HepG2 (cell line): Measurements from ENCODE around the gene PHB1. TPM values are rescaled to one million over a fixed set of nuclear protein-coding genes. Genes with fewer than 3 reads are reported as not detected.

ENCODE experiments used
- ASH2L ChIP-seq: fragments of 300-600, 200-600 bp; sonication (generic); IDR thresholded peaks from 2 replicates; pipeline ENCODE4 v1.7.0; 2017; ENCODE audit warnings: low read depth, mild to moderate bottlenecking, moderate library complexity, mixed read lengths, low read length; ENCODE audit not compliant: insufficient read length
- DNMT1 ChIP-seq: sonication (generic); formaldehyde crosslinking; IDR thresholded peaks from 2 replicates; pipeline ENCODE4 v1.5.1; 2020; ENCODE audit warnings: mild to moderate bottlenecking, missing genetic modification reagents
- FOXA3 ChIP-seq: IDR thresholded peaks from 2 replicates; pipeline ENCODE4 v1.6.1; 2016; ENCODE audit warnings: missing genetic modification reagents, missing compliant biosample characterization
- GLI4 ChIP-seq: sonication (generic); formaldehyde crosslinking; IDR thresholded peaks from 2 replicates; pipeline ENCODE4 v1.5.1; 2020; ENCODE audit warnings: missing genetic modification reagents, mild to moderate bottlenecking, moderate library complexity, borderline replicate concordance
- MED1 ChIP-seq: sonication (generic); formaldehyde crosslinking; IDR thresholded peaks from 2 replicates; pipeline ENCODE4 v1.4.0; 2020; ENCODE audit warnings: missing genetic modification reagents
- NBN ChIP-seq: fragments of 450-650 bp; conservative IDR thresholded peaks from 2 replicates; pipeline ENCODE4 v1.6.1; 2017
- NKX3-1 ChIP-seq: sonication (generic); formaldehyde crosslinking; IDR thresholded peaks from 2 replicates; pipeline ENCODE4 v1.5.0; 2020; ENCODE audit warnings: missing genetic modification reagents
- PRMT3 ChIP-seq: sonication (generic); formaldehyde crosslinking; IDR thresholded peaks from 2 replicates; pipeline ENCODE4 v1.8.1; 2022; ENCODE audit warnings: low read depth, mild to moderate bottlenecking, moderate library complexity, missing genetic modification reagents, borderline replicate concordance
- SYNCRIP ChIP-seq: fragments of 200-400 bp; formaldehyde crosslinking; IDR thresholded peaks from 2 replicates; pipeline ENCODE4 v1.6.1; 2018; ENCODE audit warnings: mild to moderate bottlenecking, low read depth, low read length; ENCODE audit not compliant: insufficient read depth
- ZFX ChIP-seq: sonication (generic); formaldehyde crosslinking; IDR thresholded peaks from 2 replicates; pipeline ENCODE4 v1.4.0; 2020; ENCODE audit warnings: mild to moderate bottlenecking, low read depth, missing genetic modification reagents, moderate library complexity
- ZNF101 ChIP-seq: sonication (generic); formaldehyde crosslinking; IDR thresholded peaks from 2 replicates; pipeline ENCODE4 v1.4.0; 2020; ENCODE audit warnings: mild to moderate bottlenecking, low read depth, missing genetic modification reagents, borderline replicate concordance
- polyA plus RNA-seq, 8 experiments: library from polyadenylated mRNA; depleted of rRNA in 3 of 8; stranded (reverse) in 7 of 8; unstranded in 1 of 8; fragments of >200 nt; fragmentation: Illumina TruSeq in 4 of 8; extraction: Trizol in 4 of 8; gene quantifications; 2 replicates each; pipeline versions ENCODE4 v1.2.1 to v1.2.3, GENCODE V29; 2011 to 2016; ENCODE audit warnings: low read depth in 4 of 8, missing spikeins in 1 of 8, mixed read lengths in 1 of 8; ENCODE audit not compliant: insufficient read depth in 1 of 8
- total RNA-seq, 5 experiments: library from RNA; depleted of rRNA; stranded (reverse); fragments of >200 nt; fragmentation: Illumina TruSeq; extraction: Trizol; gene quantifications; 2 replicates each; pipeline ENCODE4 v1.2.3, GENCODE V29; 2016; ENCODE audit warnings: low read depth in 1 of 5
- TF ChIP-seq, protein P1 (sequence below): sonication (generic); formaldehyde crosslinking; IDR thresholded peaks from 2 replicates; pipeline ENCODE4 v1.4.0; 2020; ENCODE audit warnings: mild to moderate bottlenecking, missing genetic modification reagents
- TF ChIP-seq, protein P2 (sequence below): sonication (generic); formaldehyde crosslinking; IDR thresholded peaks from 2 replicates; pipeline ENCODE4 v1.4.0; 2020; ENCODE audit warnings: missing genetic modification reagents
- TF ChIP-seq, protein P3 (sequence below): sonication (generic); formaldehyde crosslinking; IDR thresholded peaks from 2 replicates; pipeline ENCODE4 v1.5.1; 2020; ENCODE audit warnings: mild to moderate bottlenecking, moderate library complexity, missing genetic modification reagents
- TF ChIP-seq, protein P4 (sequence below): sonication (generic); formaldehyde crosslinking; conservative IDR thresholded peaks from 2 replicates; pipeline ENCODE4 v1.4.0; 2020; ENCODE audit warnings: mild to moderate bottlenecking, missing genetic modification reagents, moderate library complexity
- TF ChIP-seq, protein P5 (sequence below): IDR thresholded peaks from 2 replicates; pipeline ENCODE4 v1.4.0; 2020; ENCODE audit warnings: mild to moderate bottlenecking, missing genetic modification reagents
- TF ChIP-seq, protein P6 (sequence below): sonication (generic); formaldehyde crosslinking; IDR thresholded peaks from 2 replicates; pipeline ENCODE4 v1.4.0; 2020; ENCODE audit warnings: mild to moderate bottlenecking, missing genetic modification reagents

The PHB1 gene
- total and polyA plus RNA-seq, 2 of the 13 experiments (the other 11 are each of a cell fraction or from before 2014, with no cell fraction given): 515 to 688 TPM

DNA sequence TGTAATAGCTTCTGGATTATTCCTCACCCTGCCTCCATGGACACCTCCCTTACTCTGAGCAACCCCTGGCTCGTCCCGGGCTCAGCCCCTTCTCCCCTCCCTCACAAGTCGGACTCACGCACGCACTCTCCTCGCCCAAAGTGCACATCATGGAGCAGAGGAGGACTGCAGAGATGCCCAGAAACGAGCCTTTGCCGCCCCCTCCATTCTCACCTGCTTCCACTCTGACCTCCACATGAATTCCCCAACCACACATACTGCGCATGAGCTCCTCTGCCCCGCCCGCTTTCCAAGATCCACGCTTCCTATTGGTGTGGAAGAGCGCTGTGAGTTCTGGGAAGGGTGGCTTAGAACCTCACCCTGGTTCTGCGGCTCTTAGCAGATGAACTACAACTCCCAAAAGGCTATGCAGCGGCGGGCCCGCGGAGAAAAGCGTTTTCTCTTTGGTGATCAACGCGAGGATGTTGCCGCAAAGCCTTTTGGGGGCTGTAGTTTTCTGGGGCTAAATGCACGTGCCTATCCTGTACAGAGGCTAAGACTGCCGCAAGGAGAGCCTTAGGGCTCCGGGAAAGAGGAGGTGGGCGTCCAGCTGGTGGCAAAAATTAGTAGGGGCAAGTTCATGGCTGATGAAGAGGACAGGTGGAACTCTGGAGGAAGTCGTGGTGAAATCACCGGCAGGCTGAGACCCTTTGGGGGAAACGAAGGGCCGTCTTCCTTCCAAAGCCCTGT is at the start of gene PHB1 (continued):
- TF ChIP-seq, protein P1, sequence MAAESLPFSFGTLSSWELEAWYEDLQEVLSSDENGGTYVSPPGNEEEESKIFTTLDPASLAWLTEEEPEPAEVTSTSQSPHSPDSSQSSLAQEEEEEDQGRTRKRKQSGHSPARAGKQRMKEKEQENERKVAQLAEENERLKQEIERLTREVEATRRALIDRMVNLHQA (CRISPR knock-in tag): no peak
- TF ChIP-seq, protein P2, sequence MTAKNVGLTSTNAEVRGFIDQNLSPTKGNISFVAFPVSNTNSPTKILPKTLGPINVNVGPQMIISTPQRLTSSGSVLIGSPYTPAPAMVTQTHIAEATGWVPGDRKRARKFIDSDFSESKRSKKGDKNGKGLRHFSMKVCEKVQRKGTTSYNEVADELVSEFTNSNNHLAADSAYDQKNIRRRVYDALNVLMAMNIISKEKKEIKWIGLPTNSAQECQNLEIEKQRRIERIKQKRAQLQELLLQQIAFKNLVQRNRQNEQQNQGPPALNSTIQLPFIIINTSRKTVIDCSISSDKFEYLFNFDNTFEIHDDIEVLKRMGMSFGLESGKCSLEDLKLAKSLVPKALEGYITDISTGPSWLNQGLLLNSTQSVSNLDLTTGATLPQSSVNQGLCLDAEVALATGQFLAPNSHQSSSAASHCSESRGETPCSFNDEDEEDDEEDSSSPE: peak; percentile 86
- TF ChIP-seq ZFX (CRISPR knock-in tag) (peak; percentile 86), NBN (no peak), DNMT1 (no peak), GLI4 (peak; percentile 88; the same call in 1 of the 2 replicates), NKX3-1 (CRISPR knock-in tag) (no peak), SYNCRIP (no peak), ASH2L (peak; percentile 74), FOXA3 (CRISPR knock-in tag) (peak; percentile 17; the same call in 1 of the 2 replicates), PRMT3 (CRISPR knock-in tag) (no peak), MED1 (peak; percentile 68), ZNF101 (no peak)
- TF ChIP-seq, protein P3, sequence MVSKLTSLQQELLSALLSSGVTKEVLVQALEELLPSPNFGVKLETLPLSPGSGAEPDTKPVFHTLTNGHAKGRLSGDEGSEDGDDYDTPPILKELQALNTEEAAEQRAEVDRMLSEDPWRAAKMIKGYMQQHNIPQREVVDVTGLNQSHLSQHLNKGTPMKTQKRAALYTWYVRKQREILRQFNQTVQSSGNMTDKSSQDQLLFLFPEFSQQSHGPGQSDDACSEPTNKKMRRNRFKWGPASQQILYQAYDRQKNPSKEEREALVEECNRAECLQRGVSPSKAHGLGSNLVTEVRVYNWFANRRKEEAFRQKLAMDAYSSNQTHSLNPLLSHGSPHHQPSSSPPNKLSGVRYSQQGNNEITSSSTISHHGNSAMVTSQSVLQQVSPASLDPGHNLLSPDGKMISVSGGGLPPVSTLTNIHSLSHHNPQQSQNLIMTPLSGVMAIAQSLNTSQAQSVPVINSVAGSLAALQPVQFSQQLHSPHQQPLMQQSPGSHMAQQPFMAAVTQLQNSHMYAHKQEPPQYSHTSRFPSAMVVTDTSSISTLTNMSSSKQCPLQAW (CRISPR knock-in tag): peak; percentile 78
- TF ChIP-seq, protein P4, sequence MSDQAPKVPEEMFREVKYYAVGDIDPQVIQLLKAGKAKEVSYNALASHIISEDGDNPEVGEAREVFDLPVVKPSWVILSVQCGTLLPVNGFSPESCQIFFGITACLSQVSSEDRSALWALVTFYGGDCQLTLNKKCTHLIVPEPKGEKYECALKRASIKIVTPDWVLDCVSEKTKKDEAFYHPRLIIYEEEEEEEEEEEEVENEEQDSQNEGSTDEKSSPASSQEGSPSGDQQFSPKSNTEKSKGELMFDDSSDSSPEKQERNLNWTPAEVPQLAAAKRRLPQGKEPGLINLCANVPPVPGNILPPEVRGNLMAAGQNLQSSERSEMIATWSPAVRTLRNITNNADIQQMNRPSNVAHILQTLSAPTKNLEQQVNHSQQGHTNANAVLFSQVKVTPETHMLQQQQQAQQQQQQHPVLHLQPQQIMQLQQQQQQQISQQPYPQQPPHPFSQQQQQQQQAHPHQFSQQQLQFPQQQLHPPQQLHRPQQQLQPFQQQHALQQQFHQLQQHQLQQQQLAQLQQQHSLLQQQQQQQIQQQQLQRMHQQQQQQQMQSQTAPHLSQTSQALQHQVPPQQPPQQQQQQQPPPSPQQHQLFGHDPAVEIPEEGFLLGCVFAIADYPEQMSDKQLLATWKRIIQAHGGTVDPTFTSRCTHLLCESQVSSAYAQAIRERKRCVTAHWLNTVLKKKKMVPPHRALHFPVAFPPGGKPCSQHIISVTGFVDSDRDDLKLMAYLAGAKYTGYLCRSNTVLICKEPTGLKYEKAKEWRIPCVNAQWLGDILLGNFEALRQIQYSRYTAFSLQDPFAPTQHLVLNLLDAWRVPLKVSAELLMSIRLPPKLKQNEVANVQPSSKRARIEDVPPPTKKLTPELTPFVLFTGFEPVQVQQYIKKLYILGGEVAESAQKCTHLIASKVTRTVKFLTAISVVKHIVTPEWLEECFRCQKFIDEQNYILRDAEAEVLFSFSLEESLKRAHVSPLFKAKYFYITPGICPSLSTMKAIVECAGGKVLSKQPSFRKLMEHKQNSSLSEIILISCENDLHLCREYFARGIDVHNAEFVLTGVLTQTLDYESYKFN (CRISPR knock-in tag): peak; percentile 60; the same call in 1 of the 2 replicates
- TF ChIP-seq, protein P5, sequence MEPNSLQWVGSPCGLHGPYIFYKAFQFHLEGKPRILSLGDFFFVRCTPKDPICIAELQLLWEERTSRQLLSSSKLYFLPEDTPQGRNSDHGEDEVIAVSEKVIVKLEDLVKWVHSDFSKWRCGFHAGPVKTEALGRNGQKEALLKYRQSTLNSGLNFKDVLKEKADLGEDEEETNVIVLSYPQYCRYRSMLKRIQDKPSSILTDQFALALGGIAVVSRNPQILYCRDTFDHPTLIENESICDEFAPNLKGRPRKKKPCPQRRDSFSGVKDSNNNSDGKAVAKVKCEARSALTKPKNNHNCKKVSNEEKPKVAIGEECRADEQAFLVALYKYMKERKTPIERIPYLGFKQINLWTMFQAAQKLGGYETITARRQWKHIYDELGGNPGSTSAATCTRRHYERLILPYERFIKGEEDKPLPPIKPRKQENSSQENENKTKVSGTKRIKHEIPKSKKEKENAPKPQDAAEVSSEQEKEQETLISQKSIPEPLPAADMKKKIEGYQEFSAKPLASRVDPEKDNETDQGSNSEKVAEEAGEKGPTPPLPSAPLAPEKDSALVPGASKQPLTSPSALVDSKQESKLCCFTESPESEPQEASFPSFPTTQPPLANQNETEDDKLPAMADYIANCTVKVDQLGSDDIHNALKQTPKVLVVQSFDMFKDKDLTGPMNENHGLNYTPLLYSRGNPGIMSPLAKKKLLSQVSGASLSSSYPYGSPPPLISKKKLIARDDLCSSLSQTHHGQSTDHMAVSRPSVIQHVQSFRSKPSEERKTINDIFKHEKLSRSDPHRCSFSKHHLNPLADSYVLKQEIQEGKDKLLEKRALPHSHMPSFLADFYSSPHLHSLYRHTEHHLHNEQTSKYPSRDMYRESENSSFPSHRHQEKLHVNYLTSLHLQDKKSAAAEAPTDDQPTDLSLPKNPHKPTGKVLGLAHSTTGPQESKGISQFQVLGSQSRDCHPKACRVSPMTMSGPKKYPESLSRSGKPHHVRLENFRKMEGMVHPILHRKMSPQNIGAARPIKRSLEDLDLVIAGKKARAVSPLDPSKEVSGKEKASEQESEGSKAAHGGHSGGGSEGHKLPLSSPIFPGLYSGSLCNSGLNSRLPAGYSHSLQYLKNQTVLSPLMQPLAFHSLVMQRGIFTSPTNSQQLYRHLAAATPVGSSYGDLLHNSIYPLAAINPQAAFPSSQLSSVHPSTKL (CRISPR knock-in tag): 0 out of 2 replicates have a peak, but pooled peaks have one; percentile 30
- TF ChIP-seq, protein P6, sequence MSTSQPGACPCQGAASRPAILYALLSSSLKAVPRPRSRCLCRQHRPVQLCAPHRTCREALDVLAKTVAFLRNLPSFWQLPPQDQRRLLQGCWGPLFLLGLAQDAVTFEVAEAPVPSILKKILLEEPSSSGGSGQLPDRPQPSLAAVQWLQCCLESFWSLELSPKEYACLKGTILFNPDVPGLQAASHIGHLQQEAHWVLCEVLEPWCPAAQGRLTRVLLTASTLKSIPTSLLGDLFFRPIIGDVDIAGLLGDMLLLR (CRISPR knock-in tag): peak; percentile 92
